ENCODE results near the gene PHC3. TPM values are rescaled to one million over a fixed set of nuclear protein-coding genes. Genes with fewer than 3 reads are reported as not detected.

PHC3 gene
- total RNA-seq, 6 experiments from 2014 or later = 38.8 to 61.3 (median 55.7) TPM

GRCh38 chr3:170109579-170110293, 71.8 kb downstream of the PHC3 start:
- Mint-ChIP-seq H3K27ac (no peak overlapping the region), H3K4me1 (ENCODE audit: low read depth) (no peaks in the 10 kb centered on the region)

GRCh38 chr3:170108955-170109354, 72.6 kb downstream of the PHC3 start:
- DNase-seq = no peak
- TF ChIP-seq CTCF (IDR thresholded peaks at IDR 0.05) = no peak

More at GRCh38 chr3:170109579-170110293, 71.8 kb downstream of the PHC3 start:
- H3K36me3 Mint-ChIP-seq (ENCODE audit: low read depth) = peaks cover 22% of the 10 kb centered on the region
- no peak for DNase-seq
- no peak for TF ChIP-seq CTCF (IDR thresholded peaks at IDR 0.05)
- H3K4me3 Mint-ChIP-seq = no peak overlapping the region
- no peaks in the 10 kb centered on the region; the same call in 1 of the 2 replicates for H3K27me3 Mint-ChIP-seq (ENCODE audit: insufficient read depth)
- no peaks in the 10 kb centered on the region for H3K9me3 Mint-ChIP-seq

GRCh38 chr3:170107941-170108340, 73.6 kb downstream of the PHC3 start:
- no peaks in the 10 kb centered on the region for H3K9me3 Mint-ChIP-seq
- TF ChIP-seq CTCF (IDR thresholded peaks at IDR 0.05) = no peak
- H3K27ac Mint-ChIP-seq = no peak overlapping the region
- no peak for DNase-seq
- H3K27me3 Mint-ChIP-seq (ENCODE audit: insufficient read depth) = no peaks in the 10 kb centered on the region; the same call in 1 of the 2 replicates
- H3K36me3 Mint-ChIP-seq (ENCODE audit: low read depth) = peaks cover 17% of the 10 kb centered on the region
- no peak overlapping the region for H3K4me3 Mint-ChIP-seq
- H3K4me1 Mint-ChIP-seq (ENCODE audit: low read depth) = no peaks in the 10 kb centered on the region

More at GRCh38 chr3:170108955-170109354, 72.6 kb downstream of the PHC3 start:
- H3K27me3 Mint-ChIP-seq (ENCODE audit: insufficient read depth) = no peaks in the 10 kb centered on the region; the same call in 1 of the 2 replicates
- H3K4me3 Mint-ChIP-seq = no peak overlapping the region
- H3K36me3 Mint-ChIP-seq (ENCODE audit: low read depth) = peaks cover 22% of the 10 kb centered on the region
- no peaks in the 10 kb centered on the region for H3K9me3 Mint-ChIP-seq
- no peaks in the 10 kb centered on the region for H3K4me1 Mint-ChIP-seq (ENCODE audit: low read depth)
- no peak overlapping the region for H3K27ac Mint-ChIP-seq

GRCh38 chr3:170102431-170102830, 79.1 kb downstream of the PHC3 start:
- H3K4me1 Mint-ChIP-seq (ENCODE audit: low read depth) = no peaks in the 10 kb centered on the region
- no peaks in the 10 kb centered on the region for H3K9me3 Mint-ChIP-seq
- DNase-seq = no peak
- H3K36me3 Mint-ChIP-seq (ENCODE audit: low read depth) = peaks cover 9% of the 10 kb centered on the region
- H3K27ac Mint-ChIP-seq = no peak overlapping the region
- no peak overlapping the region for H3K4me3 Mint-ChIP-seq
- H3K27me3 Mint-ChIP-seq (ENCODE audit: insufficient read depth) = no peaks in the 10 kb centered on the region
- no peak for TF ChIP-seq CTCF (IDR thresholded peaks at IDR 0.05)

GRCh38 chr3:170100944-170101343, 80.6 kb downstream of the PHC3 start:
- DNase-seq = no peak
- Mint-ChIP-seq H3K27me3 (ENCODE audit: insufficient read depth) (no peaks in the 10 kb centered on the region), H3K9me3 (no peaks in the 10 kb centered on the region), H3K36me3 (ENCODE audit: low read depth) (peaks cover 9% of the 10 kb centered on the region), H3K4me3 (no peak overlapping the region), H3K27ac (no peak overlapping the region), H3K4me1 (ENCODE audit: low read depth) (no peaks in the 10 kb centered on the region)
- no peak for TF ChIP-seq CTCF (IDR thresholded peaks at IDR 0.05)
